Urinary bladder (tissue), 4 donors: ENCODE measurements around the gene CENPO. TPM values are rescaled to one million over a fixed set of nuclear protein-coding genes. Genes with fewer than 3 reads are reported as not detected.

Source experiments
- DNase-seq: peaks from one replicate; pipeline ENCODE4 v3.0.0-alpha.2; 2015; ENCODE audit errors: extremely low spot score
- H3K27ac ChIP-seq: one replicate; pipeline ENCODE4 v1.5.1; 2013; ENCODE audit warnings: low read depth, mild to moderate bottlenecking, moderate library complexity
- H3K36me3 ChIP-seq: one replicate; pipeline ENCODE4 v1.6.1; 2013; ENCODE audit warnings: mild to moderate bottlenecking, moderate library complexity; ENCODE audit not compliant: insufficient read depth
- H3K4me1 ChIP-seq: one replicate; pipeline ENCODE4 v1.6.1; 2013; ENCODE audit warnings: mild to moderate bottlenecking, moderate library complexity; ENCODE audit not compliant: insufficient read depth
- H3K4me3 ChIP-seq: one replicate; pipeline ENCODE4 v1.5.1; 2013; ENCODE audit warnings: low read depth, low read length
- WGBS: extraction: QIAGEN DNeasy Blood & Tissue Kit; methylation state at CpG from one replicate; pipeline ENCODE4 v1.1.7; 2013; 5-methylcytosine and 5-hydroxymethylcytosine counted together
- polyA plus RNA-seq: library from polyadenylated mRNA; stranded (reverse); fragments of 200-250 nt; gene quantifications from one replicate; pipeline ENCODE4 v1.2.3, GENCODE V29; 2013
- total RNA-seq: library from RNA; depleted of rRNA; stranded (reverse); fragments of >200 nt; gene quantifications from one replicate; pipeline ENCODE4 v1.2.3, GENCODE V29; 2014
- donor health status: healthy with polysubstance abuse.
- donor health status: healthy.

The CENPO gene
- total and polyA plus RNA-seq, 2 donors = 2.4 to 13.4 TPM

DNA sequence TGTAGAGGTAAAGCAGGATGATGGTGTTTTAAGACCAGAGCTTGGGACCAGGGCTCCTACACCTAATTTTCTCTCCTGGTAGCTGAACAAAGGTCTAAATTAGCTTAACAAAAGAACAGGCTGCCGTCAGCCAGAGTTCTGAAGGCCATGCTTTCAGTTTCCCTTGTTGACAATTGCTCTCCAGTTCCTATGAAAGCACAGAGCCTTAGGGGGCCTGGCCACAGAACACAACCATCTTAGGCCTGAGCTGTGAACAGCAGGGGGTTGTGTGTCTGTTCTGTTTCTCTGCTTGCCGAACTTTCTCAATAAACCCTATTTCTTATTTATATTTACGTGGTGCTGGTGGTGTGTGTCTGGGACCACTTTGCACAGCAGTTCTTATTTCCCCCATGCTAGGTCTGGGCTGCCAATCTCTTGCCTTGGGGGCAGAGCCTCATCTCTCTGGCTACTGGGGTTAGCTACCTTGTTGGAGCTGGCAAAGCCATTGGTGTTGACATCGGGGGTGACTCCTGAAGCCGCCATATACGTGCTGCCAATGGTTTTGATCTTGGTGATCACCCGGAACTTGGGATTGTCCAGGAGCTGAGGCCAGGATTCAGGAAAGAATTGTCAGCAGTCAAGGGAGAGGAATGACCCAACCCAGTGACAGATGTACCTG, 29.0 kb downstream of the CENPO start:
- 85% methylated on average over 7 of the region's 7 CpGs for WGBS
- Histone ChIP-seq H3K4me1 (no peaks in the 10 kb centered on the region), H3K27ac (no peak overlapping the region), H3K36me3 (no peaks in the 10 kb centered on the region), H3K4me3 (no peak overlapping the region)
- no peak for DNase-seq

DNA sequence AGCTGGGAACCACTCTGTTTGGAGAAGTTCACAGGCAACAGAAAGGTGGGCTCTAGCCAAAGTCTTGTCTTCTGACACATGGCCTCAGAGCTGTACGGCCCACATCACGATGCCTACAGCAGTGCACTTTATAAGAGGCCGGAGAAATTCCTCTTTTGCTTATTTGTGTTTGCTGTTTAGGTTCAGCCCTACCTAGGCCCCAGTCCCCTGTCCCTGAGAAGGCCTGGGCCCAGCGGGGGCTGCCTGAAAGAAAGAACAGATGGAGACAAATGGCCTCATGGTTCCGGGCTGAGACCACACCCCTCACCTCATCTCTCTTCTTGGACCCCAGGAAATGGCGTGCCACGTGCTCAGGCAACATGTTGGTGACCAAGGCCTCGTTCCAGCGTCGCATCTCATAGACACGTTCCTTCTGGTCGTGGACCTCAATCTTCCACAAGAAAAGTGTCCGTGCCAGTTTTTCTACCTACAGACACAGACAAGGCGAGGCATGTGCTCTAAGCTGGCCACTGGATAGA, 30.9 kb downstream of the CENPO start:
- Histone ChIP-seq H3K4me3 (no peak overlapping the region), H3K36me3 (no peaks in the 10 kb centered on the region), H3K4me1 (no peaks in the 10 kb centered on the region), H3K27ac (no peak overlapping the region)
- WGBS = 93% methylated on average over 14 of the region's 14 CpGs
- DNase-seq = no peak

DNA sequence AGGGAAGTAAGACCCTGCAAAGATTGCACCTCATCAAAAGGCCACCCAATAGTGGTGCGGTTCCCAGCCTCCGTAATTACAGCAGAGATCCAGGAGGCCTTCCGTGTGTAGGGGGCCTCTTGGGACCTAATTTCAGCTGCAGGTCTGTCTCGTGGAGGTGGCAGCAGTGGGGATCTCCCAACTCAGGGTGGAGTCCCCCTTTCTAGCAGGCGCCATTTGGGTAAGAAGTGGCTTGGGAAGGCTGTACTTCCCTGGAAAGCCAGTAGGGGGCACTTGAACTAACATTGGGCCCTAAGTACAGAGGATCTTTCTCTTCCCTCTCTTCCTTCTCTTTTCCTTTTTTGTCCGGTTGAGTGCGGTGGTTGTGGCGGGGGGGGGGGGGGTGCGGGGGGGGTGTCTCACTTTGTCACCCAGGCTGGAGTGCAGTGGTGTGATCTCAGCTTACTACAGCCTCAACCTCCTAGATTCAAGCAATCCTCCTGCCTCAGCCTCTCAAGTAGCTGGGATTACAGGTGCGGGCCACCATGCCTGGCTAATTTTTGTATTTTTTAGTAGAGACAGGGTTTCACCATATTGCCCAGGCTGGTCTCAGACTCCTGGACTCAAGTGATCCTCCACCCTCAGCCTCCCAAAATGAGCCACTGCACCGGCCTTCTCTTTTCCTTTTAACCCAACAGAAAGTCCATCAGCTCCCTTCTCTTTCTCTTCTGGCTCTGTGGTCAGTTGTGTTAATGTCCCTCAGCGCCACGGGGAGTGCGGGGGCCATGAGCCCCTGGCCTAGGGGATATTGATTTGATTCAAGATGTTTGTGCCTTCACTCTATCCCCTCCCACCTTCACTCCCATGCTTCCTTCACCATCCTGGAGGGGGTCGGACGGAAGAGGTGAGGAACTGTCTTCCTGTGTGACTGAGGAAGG, 32.0 kb downstream of the CENPO start:
- WGBS = 89% methylated on average over 16 of the region's 16 CpGs
- H3K27ac ChIP-seq = no peak overlapping the region
- H3K4me1 ChIP-seq = no peaks in the 10 kb centered on the region
- H3K36me3 ChIP-seq = no peaks in the 10 kb centered on the region
- no peak overlapping the region for H3K4me3 ChIP-seq
- no peak for DNase-seq

DNA sequence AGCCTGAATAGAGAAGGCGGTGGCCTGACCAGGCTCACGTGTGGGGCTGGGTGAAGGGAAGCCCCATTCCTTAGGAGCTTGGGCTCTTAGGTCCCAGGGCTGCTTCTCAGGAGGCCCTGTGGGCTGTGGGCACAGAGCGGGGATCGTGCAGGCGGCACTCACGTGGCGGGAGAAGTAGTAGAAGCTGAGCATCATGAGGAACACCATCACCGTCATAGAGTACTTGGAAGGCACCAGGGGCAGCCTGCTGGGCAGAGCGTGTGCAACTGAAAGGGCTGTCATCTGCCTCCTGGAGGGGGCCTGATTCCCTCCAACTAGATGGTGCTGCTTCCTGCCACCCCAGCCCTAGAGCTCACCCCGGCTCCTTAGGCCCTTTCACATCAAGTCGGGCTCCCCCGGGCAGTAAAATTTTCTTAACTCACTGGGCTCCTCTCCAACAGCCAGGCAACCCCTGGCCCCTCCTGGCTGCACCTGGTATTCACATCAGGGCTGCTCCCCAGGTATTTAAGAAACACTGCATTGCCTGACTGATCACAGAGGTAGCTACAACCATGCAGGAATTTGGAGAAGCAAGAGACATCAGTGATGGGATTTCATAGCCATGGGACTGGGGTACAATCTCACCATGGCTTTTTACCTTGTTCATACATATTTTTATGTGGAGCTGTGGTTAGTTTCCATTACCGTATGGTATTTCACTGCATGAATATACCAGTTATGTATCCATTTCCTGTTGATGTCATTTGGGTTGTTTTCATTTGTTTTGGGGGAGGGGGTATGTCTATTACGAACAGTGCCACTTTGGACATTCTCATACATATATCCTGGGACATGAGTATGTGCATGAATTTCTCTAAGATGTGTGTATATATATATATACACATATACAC, 32.9 kb downstream of the CENPO start:
- Histone ChIP-seq H3K27ac (no peak overlapping the region), H3K36me3 (no peaks in the 10 kb centered on the region), H3K4me3 (no peak overlapping the region), H3K4me1 (no peaks in the 10 kb centered on the region)
- WGBS = 91% methylated on average over 14 of the region's 14 CpGs
- no peak for DNase-seq

DNA sequence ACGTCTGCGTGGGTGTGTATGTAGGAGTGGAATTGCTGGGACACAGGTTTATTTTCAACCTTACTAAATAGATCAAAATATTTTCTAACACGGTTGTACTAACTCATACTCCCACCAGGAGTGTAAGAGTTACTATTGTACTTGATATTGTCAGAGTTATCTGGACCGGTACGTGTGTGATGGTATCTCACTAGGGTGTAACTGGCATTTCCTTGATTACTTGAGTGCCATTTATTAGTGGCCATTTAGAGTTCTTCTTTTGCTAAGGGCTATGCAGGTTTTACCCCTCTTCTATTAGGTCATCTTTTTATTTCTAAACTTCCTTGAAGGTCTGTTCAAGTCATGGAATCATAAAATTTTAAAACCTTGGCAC, 33.5 kb downstream of the CENPO start:
- no peak overlapping the region for H3K4me3 ChIP-seq
- H3K27ac ChIP-seq = no peak overlapping the region
- H3K36me3 ChIP-seq = no peaks in the 10 kb centered on the region
- H3K4me1 ChIP-seq = no peaks in the 10 kb centered on the region
- DNase-seq = no peak
- 69% methylated on average over 5 of the region's 5 CpGs for WGBS

DNA sequence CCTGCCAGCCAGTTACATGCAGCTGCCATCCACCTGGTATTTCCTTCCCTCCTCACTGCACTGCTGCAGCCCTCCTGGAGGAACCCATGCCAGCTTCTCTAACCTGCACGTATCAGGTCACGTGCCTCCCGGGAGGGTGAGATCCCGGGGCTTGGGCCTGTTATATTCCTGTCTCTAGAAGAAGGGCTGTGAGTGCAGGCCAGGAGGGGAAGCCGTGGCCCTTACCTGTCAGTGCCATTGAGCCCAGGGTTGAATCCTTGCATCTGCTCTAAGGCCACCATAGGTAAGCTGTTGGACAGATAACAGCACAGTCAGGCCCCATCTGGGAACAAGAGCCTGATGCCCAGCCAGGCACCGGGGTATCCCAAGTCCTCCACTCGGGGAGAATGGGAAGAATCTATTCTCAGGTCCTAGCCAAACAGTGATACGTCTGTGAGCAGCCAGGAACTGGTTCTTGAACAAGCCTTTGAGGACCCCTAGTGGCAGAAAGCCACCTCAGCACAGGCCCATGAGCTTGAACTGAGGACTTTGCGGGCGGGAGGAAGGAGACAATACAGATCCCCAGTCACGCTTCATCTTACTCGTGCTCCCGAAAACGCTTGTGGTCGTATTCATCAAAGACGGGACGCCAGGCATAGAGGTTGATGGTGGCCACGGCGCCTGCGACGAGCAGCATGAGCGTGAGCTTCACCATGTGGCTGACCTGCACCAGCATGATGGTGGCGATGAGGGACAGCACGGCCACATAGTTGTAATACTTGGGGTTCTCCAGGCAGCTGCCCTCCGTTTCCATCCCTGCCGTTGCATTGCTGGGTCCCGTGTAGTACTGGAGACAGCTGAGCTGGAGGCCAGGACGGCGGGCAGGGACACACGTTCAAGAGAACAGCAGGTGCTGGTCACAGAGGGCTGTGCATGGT, 34.4 kb downstream of the CENPO start:
- Histone ChIP-seq H3K4me3 (no peak overlapping the region), H3K27ac (no peak overlapping the region), H3K4me1 (no peaks in the 10 kb centered on the region), H3K36me3 (no peaks in the 10 kb centered on the region)
- DNase-seq = peak; percentile 66
- 31% methylated on average over 30 of the region's 30 CpGs for WGBS

DNA sequence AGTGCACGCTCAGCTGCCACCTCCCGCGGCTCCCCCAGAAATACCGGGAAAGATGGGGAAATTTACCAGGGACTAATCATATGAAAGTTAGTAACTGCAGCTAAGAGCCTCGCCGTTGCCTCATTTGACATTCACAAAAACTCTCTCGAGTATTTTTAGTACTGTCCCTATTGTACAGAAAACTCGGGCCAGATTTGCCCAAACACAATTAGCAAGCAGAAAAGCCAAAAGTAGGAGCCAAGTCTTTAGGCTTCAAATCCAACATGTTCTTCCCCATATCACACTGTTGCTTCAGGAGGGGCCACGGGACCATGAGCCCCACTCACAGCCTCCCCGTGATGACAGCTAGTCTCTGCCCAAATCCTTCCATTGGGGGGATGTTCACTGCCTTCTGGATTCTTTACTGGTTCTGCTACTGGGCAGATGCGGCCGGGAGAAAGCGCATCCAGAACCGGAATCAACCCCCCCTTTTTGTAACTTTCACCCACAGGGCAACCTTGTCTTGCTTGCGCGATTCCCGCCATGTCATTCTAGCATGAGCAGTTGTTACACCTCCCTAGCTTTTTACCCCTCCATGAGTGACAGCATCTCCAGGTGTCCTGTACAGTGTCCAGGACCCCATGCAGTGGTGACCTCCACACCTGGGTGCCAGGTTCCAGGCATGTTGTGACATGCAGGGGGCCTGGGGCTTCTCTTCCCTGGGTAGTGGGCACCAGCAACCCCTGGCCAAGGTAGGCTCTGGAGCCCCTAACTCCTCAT, 35.2 kb downstream of the CENPO start:
- Histone ChIP-seq H3K4me3 (no peak overlapping the region), H3K4me1 (no peaks in the 10 kb centered on the region), H3K27ac (no peak overlapping the region), H3K36me3 (no peaks in the 10 kb centered on the region)
- 86% methylated on average over 17 of the region's 17 CpGs for WGBS
- no peak for DNase-seq

DNA sequence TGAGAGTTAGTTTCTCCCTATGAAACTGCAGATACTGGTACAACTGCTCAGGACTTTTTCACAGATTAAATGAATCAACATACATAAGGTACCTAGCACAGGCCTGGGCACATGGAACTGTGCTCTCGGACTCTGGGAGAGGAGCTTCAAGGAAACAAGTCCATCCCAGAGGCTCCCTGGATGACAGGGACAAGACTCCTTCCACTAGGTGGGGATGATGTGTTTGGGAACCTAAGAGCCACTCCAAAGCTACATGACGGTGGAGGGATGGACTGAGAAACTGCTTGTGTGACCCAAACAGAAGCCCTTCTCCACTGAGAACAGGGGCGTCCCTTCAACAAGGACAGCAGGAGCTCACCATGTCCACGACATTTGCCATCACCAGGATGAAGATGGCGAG, 37.1 kb downstream of the CENPO start:
- no peak overlapping the region for H3K4me3 ChIP-seq
- H3K36me3 ChIP-seq = no peaks in the 10 kb centered on the region
- no peak overlapping the region for H3K27ac ChIP-seq
- H3K4me1 ChIP-seq = no peaks in the 10 kb centered on the region
- DNase-seq = no peak
- WGBS = 91% methylated on average over 5 of the region's 5 CpGs

DNA sequence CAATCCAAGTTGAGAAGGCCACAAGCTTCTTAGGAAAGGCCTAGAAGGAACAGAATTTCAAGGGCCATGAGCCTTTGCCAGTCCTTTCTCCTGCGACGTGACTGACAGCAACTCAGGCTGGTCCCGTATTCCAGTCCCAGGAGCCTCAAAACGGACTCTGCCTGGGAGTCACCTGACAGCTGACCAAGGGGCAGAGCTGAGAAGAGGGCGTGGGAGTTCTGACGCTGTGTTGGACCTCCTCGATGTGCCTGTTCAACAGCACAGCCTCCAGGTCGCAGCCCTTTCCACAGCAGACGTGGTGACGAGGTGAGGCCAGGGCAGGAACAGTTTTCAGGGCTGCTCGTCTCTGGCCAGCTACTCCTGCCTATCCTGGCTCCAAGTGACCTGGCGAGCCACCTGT, 37.6 kb downstream of the CENPO start:
- no peak overlapping the region for H3K27ac ChIP-seq
- no peak overlapping the region for H3K4me3 ChIP-seq
- no peaks in the 10 kb centered on the region for H3K4me1 ChIP-seq
- H3K36me3 ChIP-seq = no peaks in the 10 kb centered on the region
- DNase-seq = no peak
- 94% methylated on average over 12 of the region's 12 CpGs for WGBS

DNA sequence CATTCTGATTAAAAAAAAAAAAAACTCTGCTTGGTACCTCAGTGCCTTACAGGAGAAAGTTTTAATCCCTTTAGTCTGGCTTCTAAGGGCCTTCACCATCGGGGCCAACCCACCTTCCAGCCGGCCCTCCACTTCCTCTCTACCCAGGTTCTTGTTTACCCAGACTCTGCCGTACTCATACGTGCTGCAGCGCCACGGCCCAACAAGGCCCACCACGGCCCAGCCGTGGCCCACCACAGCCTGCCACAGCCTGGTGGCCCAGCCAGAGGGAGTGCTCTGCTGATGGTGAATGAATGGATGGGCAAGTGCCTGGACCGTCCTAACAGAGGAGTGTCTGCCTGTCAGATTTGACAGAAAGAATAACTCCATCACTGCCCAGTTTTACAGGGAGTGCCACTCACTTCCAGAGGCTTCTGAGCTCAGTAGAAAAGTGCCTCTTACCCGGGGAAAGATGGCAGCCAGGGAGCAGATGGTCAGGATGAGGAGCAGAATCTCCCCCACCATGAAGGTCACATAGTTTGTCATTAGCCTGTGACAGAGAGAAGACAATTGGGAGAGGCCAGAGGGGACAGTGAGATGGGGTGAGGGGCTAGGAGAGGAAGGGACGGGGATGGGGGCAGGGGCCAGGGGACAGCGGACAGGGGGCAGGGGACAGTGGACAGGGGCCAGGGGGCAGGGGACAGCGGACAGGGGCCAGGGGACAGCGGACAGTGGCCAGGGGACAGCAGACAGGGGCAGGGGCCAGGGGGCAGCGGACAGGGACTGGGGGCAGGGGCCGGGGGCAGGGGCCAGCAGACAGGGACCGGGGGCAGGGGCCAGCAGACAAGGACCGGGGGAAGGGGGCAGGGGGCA, 38.2 kb downstream of the CENPO start:
- no peak for DNase-seq
- Histone ChIP-seq H3K4me3 (no peak overlapping the region), H3K4me1 (no peaks in the 10 kb centered on the region), H3K27ac (no peak overlapping the region), H3K36me3 (no peaks in the 10 kb centered on the region)
- WGBS = 87% methylated on average over 18 of the region's 18 CpGs

DNA sequence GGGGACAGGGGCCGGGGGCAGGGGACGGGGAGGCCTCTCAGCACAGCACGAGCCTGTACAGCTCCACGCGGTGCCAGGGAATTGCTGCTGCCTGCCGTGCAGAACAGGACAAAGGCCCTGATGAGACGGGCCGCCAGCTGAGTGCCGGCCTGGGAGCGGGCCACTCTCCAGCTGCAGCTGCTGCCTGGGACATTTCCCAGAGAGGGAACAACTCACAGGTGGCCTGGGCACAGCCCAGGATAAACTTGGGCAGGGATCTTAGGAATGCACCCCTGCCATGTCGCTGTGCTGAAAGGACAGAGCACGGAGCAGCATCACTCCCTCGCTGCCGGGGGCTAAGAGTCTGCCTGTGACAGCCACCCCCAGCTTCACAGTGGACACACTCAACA, 38.8 kb downstream of the CENPO start:
- H3K36me3 ChIP-seq = peaks cover 2% of the 10 kb centered on the region
- 80% methylated on average over 14 of the region's 14 CpGs for WGBS
- no peaks in the 10 kb centered on the region for H3K4me1 ChIP-seq
- no peak overlapping the region for H3K4me3 ChIP-seq
- no peak for DNase-seq
- H3K27ac ChIP-seq = no peak overlapping the region
